Sigmoid colon (tissue), 4 donors: Measurements from ENCODE around the gene PRPF31.

Source experiments
- EP300 ChIP-seq, 4 donors: sonication (generic); formaldehyde crosslinking; IDR thresholded peaks; one replicate each; pipeline ENCODE4 v1.6.1; 2017; ENCODE audit warnings: antibody characterized with exemption in 4 of 4
- POLR2A ChIP-seq, 2 donors: fragments of 450-650 bp; IDR thresholded peaks; one replicate each; pipeline ENCODE4 v1.6.1; 2016; ENCODE audit warnings: antibody characterized with exemption in 2 of 2, mild to moderate bottlenecking in 2 of 2, moderate library complexity in 2 of 2
- POLR2AphosphoS5 ChIP-seq, 4 donors: sonication (generic); formaldehyde crosslinking; IDR thresholded peaks; one replicate each; pipeline ENCODE4 v1.6.1; 2017; ENCODE audit warnings: antibody characterized with exemption in 4 of 4
- TF ChIP-seq, protein P1 (sequence below), 4 experiments: fragments of 450-650 bp in 3 of 4; fragments of 200-600 bp in 1 of 4; IDR thresholded peaks; one replicate each; pipeline ENCODE4 v1.5.1; 2016 to 2019; ENCODE audit warnings: antibody characterized with exemption in 4 of 4, mild to moderate bottlenecking in 3 of 4, moderate library complexity in 2 of 4

GRCh38 chr19:54153731-54154326 lies 38.3 kb downstream of the PRPF31 start:
- TF ChIP-seq POLR2A (IDR thresholded peaks at IDR 0.05) (no peak), EP300 (IDR thresholded peaks at IDR 0.05) (no peak), POLR2AphosphoS5 (IDR thresholded peaks at IDR 0.05) (no peak)
- TF ChIP-seq, protein P1, sequence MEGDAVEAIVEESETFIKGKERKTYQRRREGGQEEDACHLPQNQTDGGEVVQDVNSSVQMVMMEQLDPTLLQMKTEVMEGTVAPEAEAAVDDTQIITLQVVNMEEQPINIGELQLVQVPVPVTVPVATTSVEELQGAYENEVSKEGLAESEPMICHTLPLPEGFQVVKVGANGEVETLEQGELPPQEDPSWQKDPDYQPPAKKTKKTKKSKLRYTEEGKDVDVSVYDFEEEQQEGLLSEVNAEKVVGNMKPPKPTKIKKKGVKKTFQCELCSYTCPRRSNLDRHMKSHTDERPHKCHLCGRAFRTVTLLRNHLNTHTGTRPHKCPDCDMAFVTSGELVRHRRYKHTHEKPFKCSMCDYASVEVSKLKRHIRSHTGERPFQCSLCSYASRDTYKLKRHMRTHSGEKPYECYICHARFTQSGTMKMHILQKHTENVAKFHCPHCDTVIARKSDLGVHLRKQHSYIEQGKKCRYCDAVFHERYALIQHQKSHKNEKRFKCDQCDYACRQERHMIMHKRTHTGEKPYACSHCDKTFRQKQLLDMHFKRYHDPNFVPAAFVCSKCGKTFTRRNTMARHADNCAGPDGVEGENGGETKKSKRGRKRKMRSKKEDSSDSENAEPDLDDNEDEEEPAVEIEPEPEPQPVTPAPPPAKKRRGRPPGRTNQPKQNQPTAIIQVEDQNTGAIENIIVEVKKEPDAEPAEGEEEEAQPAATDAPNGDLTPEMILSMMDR (IDR thresholded peaks at IDR 0.05) = no peak
